Measurements from ENCODE around the gene CDC5L.

CDC5L gene

DNA sequence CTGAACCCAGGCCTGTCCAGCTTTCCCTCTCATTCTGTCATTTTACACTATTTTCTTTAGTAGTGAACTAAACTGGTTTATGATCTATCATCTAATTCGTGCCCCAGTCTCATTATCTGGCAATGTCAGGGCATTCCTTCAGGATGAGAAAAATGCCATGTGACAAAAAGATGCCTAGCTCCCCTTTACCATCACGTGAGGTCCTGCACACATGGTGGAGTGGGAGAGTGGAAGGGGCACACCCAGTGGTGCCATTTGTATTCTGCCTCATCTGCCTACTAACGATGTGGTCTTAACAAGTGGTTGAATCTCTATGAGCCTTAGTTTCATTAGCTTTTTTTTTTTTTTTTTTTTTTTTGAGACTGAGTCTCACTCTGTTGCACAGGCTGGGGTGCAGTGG is 41.2 kb downstream of the CDC5L start:
- TF ChIP-seq CTCF (IDR thresholded peaks at IDR 0.05), result no peak
- peaks cover 90% of the 10 kb centered on the region for H3K36me3 ChIP-seq

DNA sequence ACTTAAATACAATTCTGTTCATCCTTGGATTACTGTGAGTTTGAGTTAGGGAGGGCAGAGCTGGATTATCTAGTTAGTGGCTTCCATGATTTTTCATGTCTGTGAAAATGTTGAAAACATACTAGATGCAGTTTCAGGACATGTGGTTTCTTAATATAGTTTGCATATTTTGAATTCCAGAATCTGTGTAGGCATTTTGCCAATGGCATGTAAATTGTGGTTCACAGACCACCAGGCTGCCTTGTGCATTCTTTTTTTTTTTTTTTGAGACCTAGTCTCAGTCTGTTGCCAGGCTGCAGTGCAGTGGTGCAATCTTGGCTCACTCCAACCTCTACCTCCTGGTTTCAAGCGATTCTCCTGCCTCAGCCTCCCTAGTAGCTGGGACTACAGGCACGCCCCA is 42.8 kb downstream of the CDC5L start:
- no peak for TF ChIP-seq CTCF (IDR thresholded peaks at IDR 0.05)

More for the DNA sequence above, 41.2 kb downstream of the CDC5L start:
- no peaks in the 10 kb centered on the region for H3K27me3 ChIP-seq
- H3K4me3 ChIP-seq (ENCODE audit: low read depth in 1 of 2, low read length in 1 of 2), result no peak overlapping the region
- H3K27ac ChIP-seq, result no peak overlapping the region
- H3K4me1 ChIP-seq (ENCODE audit: control insufficient read depth in 1 of 2, insufficient read depth in 1 of 2, low read depth in 1 of 2, low read length in 1 of 2), result no peaks in the 10 kb centered on the region
- H3K9me3 ChIP-seq, result no peaks in the 10 kb centered on the region

GRCh38 chr6:44431118-44431725 is 43.7 kb downstream of the CDC5L start:
- Histone ChIP-seq H3K4me1 (ENCODE audit: control insufficient read depth in 1 of 2, insufficient read depth in 1 of 2, low read depth in 1 of 2, low read length in 1 of 2) (no peaks in the 10 kb centered on the region), H3K9me3 (no peaks in the 10 kb centered on the region), H3K36me3 (peaks cover 80% of the 10 kb centered on the region), H3K4me3 (ENCODE audit: low read depth in 1 of 2, low read length in 1 of 2) (no peak overlapping the region), H3K27ac (no peak overlapping the region), H3K27me3 (no peaks in the 10 kb centered on the region)
- TF ChIP-seq CTCF (IDR thresholded peaks at IDR 0.05), result no peak

More for the DNA sequence above, 42.8 kb downstream of the CDC5L start:
- Histone ChIP-seq H3K4me3 (ENCODE audit: low read depth in 1 of 2, low read length in 1 of 2) (no peak overlapping the region), H3K27ac (no peak overlapping the region), H3K4me1 (ENCODE audit: control insufficient read depth in 1 of 2, insufficient read depth in 1 of 2, low read depth in 1 of 2, low read length in 1 of 2) (no peaks in the 10 kb centered on the region), H3K27me3 (no peaks in the 10 kb centered on the region), H3K36me3 (peaks cover 84% of the 10 kb centered on the region), H3K9me3 (no peaks in the 10 kb centered on the region)

- TF ChIP-seq CTCF (IDR thresholded peaks at IDR 0.05), result no peak
- H3K9me3 ChIP-seq, result no peaks in the 10 kb centered on the region
These were observed 44.7 kb downstream of the CDC5L start for GRCh38 chr6:44432227-44432626.

DNA sequence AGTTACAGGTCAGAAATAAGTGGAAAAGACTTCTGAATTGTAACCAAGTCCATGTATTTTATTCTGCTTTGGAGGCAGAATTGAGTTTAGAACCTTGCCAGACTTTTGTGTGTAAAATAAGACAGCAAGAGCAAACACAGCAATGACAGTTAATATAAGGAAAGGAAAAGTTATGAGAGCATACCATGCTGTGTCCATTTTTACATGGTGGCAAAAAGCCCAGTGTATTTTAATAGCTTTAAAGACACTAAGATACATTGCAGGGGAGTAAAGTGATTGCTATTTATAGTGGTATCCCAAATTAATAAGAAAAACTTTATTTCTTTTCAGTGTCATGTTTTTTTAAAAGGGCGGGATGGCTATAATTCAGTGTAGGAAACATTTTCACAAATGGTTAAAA is 45.2 kb downstream of the CDC5L start:
- Histone ChIP-seq H3K36me3 (peaks cover 77% of the 10 kb centered on the region), H3K4me3 (ENCODE audit: low read depth in 1 of 2, low read length in 1 of 2) (no peak overlapping the region), H3K4me1 (ENCODE audit: control insufficient read depth in 1 of 2, insufficient read depth in 1 of 2, low read depth in 1 of 2, low read length in 1 of 2) (no peaks in the 10 kb centered on the region), H3K27me3 (no peaks in the 10 kb centered on the region), H3K9me3 (no peaks in the 10 kb centered on the region), H3K27ac (no peak overlapping the region)
- TF ChIP-seq CTCF (IDR thresholded peaks at IDR 0.05), result no peak

More at GRCh38 chr6:44432227-44432626, 44.7 kb downstream of the CDC5L start:
- Histone ChIP-seq H3K27me3 (no peaks in the 10 kb centered on the region), H3K4me1 (ENCODE audit: control insufficient read depth in 1 of 2, insufficient read depth in 1 of 2, low read depth in 1 of 2, low read length in 1 of 2) (no peaks in the 10 kb centered on the region), H3K27ac (no peak overlapping the region), H3K4me3 (ENCODE audit: low read depth in 1 of 2, low read length in 1 of 2) (no peak overlapping the region), H3K36me3 (peaks cover 77% of the 10 kb centered on the region)

Measured in neutrophil (primary cell).